Measurements from ENCODE around the gene MYCBP2.
"Not testable (repeated sequence)": the region's sequence is repeated elsewhere in the genome, so short reads cannot be mapped to it uniquely, and the experiment has no call there.

Gene MYCBP2

DNA sequence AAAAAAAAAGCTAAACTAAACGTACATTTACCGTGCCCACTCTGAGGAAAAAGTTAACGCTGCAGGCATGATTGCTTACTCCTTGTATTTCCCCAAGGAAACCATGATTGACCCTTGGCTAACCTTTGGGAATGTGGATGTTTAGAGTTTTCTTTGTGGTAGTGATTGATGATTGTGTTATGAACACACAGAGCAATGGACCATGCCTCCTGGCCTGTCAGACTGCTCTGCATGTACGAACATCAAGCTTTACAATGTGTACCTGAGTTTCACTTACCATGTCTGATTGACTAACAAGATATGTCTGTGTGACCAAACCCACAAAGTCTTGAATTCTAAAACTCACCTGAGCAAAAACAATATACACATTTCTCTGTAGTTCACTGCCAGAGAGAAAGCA is 35.1 kb downstream of the MYCBP2 start:
- no peak for DNase-seq (ENCODE audit: low read depth)

DNA sequence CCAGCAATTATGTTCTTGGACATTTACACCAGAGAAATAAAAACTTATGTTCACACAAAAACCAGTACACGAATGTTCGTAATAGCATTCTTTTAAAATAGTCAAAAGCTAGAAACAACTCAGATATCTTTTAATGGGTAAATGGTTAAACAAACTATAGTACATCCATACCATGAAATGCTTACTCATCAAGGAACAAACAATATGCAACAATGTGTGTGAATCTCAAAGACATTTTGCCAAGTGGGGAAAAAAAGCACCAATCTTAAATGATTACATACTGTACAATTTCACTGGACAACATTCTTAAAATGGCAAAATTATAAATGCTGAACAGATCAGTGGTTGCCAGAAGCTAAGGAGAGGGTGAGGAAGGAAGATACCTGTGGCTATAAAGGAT is 36.6 kb downstream of the MYCBP2 start:
- no peak for DNase-seq (ENCODE audit: low read depth)

DNA sequence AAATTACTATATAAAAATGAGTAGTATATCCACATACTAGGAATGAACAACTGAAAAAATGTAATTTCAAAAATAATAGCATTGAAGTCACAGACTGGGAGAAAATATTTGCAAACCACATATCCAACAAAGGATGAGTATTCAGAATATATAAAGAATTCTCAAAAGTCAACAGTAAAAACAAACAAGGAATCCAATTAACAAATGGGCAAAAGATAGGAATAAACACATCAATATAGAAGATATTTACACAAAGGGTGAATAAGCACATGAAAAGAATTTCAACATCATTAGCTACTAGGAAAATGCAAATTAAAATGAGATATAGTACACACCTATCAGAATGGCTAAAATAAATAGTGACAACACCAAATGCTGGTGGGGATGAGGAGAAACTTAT is 37.0 kb downstream of the MYCBP2 start:
- no peak for DNase-seq (ENCODE audit: low read depth)

DNA sequence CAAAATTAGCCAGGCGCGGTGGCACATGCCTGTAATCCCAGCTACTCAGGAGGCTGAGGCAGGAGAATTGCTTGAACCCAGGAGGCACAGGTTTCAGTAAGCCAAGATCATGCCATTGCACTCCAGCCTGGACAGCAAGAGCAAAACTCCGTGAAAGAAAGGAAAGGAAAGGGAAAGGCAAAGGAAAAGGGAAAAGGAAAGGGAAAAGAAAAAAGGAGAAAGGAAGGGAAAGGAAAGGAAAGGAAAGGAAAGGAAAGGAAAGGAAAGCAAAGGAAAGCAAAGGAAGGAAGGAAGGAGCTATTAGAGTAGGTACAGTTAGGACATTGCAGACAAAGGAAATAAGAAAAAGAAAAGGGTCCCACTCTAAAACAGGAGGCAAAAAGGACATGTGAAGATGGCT is 41.3 kb downstream of the MYCBP2 start:
- DNase-seq (ENCODE audit: low read depth), result not testable (repeated sequence)

DNA sequence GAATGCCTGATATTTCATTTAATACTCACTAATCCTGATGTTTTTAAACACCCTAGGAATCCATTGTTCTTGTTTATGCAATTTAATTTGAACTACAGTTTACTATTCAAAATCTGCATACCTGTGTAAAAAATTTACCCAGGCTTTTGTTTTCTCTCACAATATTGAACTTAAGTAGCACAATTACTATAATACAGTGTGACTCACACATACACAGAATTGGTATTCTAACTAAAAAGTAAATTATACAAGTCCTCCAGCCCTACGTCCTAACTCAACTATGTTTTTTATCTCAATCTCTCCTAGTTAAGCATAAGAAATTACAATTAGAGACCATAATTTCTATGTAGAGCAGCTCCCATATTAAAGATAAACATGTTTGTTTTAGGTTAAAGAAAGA is 41.8 kb downstream of the MYCBP2 start:
- DNase-seq (ENCODE audit: low read depth), result no peak

DNA sequence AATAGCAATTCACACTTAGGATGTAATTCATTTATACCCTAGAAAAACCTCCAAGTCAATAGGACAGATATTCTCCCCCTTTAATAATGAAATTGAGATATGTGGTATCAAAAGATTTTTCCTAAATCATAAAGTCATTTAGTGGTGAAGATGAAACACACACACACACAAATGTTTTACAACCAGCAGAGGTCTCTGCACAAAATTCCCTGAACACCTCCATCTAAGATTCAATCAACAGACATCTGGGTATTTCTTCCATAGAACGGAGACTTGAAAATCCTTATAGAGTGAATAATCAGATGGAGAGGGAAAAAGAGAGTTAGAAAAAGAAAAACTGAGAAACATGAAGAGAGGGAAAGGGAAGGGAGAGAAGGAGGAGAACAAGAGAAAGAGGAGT is 52.8 kb downstream of the MYCBP2 start:
- DNase-seq (ENCODE audit: low read depth), result no peak

DNA sequence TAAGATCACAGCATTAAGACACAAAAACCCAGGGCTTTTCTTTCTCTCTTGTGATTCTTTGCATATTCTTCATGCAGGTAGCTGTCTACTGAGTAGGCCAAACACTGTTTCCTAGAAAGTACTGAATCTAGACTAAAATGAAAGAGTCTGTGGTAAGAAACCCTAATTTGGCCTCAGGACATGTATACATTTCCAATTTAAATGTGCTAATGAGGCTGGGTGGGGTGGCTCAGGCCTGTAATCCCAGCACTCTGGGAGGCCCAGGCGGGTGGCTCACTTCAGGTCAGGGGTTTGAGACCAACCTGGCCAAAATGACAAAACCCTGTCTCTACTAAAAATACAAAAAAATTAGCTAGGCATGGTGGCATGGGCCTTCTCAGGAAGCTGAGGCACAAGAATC is 57.8 kb downstream of the MYCBP2 start:
- DNase-seq (ENCODE audit: low read depth), result no peak

DNA sequence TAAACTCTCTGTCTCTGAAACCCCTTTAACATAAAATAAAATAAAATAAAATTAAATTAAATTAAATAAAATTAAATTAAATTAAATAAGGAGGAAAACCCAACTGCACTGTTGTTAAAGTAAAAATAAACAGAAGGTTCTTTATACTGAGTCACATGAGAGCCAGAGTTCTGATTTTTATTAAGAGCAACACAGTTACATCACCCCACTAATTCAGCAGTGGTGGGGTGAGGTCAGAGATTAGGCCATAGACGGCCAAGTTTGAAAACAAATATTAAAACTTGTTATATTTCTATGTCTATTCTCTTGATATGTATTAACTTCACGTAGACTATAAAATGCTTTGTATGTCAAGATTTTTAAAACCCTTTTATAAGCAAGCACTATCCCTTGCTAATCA is 59.5 kb downstream of the MYCBP2 start:
- no peak for DNase-seq (ENCODE audit: low read depth)

DNA sequence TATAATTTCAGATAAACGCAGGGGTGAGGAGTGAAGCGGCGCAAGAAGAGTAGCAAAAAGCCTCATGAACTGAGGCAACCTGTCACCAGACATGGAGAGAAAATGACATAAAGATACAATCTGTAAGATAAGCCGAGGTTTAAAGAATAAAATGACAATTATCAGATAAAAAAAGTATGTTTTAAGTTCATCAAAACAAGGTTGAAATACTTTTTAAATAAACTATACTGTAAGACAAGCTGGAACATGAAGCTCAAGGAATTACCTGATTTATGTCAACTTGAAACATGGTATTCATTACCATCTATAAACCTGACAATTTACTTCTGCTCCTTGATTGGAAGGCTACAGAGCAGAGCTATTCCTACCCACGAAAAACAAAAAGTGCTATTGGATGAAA is 61.6 kb downstream of the MYCBP2 start:
- no peak for DNase-seq (ENCODE audit: low read depth)

DNA sequence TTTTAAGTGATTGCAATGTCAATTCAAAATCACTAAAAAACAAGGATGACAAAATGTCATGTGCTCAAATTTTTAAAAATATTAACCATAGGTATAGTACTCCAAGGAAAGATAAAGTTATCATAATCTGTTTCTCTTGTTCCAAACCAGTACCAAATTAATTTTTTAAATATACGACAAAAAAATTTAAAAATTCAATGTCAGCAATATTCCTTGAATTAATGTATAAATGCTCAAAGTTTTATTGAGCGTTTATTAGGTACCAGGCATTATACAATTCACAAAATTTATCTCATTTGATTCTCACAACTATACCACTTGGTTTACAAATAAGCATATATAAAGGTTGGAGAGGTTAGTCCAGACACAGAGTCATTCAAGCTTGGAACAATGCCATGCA is 64.7 kb downstream of the MYCBP2 start:
- no peak for DNase-seq (ENCODE audit: low read depth)

DNA sequence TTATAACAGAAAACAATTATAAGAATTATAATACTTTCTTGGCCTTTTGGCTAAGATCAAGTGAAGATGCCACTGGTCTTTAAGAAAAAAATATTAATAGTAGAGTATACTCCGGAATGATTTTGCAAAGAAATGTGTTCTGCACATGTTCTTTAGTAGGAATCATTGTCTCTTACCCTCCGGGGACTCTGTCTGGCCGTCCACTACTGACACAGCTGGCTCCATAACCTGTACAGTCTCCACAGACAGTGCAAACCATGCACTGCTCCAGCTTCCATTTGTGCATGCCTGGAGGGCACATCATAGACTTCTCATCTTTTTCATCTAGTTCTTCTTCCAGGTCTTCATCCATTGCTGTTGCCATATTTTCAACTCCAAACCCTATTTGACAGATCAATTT is 75.9 kb downstream of the MYCBP2 start:
- no peak for DNase-seq (ENCODE audit: low read depth)

DNA sequence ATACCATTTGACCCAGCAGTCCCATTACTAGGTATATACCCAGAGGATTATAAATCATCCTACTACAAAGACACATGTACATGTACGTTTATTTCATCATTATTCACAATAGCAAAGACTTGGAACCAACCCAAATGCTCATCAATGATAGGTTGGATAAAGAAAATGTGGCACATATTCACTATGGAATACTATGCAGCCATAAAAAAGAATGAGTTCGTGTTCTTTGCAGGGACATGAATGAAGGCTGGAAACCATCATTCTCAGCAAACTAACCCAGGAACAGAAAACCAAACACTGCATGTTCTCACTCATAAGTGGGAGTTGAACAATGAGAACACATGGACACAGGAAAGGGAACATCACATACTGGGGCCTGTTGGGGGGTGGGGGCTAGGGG is 81.7 kb downstream of the MYCBP2 start:
- DNase-seq (ENCODE audit: low read depth), result not testable (repeated sequence)

DNA sequence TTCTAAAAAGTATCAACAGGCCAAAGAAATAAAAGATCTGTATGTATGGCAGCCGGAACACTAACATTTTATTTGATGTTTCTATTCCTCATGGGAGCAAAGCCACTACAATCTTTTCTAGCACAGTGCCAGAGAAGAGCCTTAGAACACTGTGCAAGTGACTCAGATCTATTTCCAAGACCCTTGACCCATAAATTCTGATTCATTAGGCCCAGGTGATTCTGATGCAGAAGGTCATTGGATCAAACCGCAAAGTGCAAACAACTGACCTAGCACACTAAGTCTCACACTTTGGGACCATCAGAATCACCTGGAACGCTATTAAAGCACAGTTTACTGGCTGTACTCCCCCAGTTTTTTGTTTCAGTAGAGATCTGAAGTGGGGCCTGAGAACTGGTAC is 87.6 kb downstream of the MYCBP2 start:
- no peak for DNase-seq (ENCODE audit: low read depth)

DNA sequence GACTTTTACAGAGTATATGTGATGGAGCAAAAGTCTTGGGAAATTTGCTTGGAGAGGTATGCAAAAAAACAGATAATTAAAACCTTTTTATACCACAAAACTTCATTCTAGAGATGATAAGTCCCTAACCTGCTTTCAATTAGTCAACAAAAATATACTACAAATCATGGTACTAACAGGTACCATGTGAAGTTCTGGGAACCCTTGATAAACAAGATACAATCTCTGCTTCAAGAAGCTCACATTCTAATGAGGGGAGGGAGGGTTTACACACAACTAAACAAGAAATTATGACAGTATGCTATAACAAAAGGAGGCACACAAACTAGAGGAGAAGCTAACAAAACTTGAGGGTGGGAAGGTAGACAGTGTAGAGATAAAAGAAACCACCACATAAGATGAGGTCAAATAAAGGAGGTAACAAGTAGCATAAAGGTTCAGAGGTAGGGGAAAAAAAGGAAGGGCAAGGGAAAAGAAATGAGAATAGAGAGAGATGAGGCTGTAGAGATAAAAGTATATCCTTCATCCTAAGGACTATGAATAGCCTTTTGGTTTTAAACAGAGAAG is 91.4 kb downstream of the MYCBP2 start:
- DNase-seq (ENCODE audit: low read depth), result no peak

DNA sequence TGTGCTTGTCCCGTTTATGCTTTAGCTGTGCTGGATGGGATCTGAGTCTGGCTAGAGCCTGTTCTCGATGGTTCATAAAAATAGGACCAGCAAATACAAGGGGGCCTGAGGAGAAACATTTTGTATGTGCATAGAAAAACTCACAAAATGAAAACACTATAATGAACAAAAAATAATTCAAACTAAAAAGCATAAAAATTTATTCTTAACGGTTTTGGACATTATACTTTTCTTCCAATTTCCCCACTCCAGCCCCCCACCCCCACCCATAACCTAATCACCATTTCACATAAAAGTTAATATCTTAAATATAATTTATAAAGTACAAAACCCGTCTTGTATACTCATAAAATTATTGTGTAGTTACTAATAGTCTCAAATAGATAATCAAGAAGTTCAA is 93.7 kb downstream of the MYCBP2 start:
- DNase-seq (ENCODE audit: low read depth), result no peak

DNA sequence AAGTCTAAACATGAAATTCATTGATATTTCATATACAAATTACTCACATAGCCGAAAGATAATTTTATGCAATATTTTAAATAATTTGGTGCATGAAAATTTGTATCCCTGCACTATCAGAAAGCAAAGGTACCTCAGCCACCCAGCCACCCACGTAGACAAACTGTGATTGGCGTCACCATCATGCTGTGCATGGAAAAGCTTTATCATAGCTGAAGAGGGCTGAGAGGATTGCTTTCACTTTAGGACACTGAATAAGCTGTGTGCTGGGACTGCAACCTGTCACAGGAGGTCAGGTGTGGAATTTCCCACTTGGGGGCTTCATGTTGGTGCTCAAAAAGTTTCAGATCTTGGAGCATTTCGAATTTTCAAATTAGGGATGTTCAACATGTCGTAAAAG is 96.3 kb downstream of the MYCBP2 start:
- DNase-seq (ENCODE audit: low read depth), result no peak

DNA sequence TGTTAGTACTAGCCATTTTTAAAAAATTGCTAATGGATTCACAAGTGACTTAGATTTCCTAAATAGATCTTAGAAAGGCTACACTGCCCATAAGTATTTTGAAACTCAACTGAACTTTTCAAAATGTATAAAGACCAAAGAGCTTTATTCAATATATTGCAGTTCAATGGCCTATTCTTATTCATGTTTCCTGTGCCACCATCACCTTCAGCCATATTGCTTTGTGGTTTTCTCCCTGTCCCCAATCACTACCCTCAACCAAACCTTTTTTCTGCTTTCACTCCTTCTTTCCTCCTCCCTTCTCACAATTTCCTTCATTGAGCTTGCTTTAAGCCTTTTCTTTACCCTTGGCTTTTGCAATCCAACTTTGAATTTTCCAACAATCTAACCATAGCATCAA is 100.9 kb downstream of the MYCBP2 start:
- no peak for DNase-seq (ENCODE audit: low read depth)

DNA sequence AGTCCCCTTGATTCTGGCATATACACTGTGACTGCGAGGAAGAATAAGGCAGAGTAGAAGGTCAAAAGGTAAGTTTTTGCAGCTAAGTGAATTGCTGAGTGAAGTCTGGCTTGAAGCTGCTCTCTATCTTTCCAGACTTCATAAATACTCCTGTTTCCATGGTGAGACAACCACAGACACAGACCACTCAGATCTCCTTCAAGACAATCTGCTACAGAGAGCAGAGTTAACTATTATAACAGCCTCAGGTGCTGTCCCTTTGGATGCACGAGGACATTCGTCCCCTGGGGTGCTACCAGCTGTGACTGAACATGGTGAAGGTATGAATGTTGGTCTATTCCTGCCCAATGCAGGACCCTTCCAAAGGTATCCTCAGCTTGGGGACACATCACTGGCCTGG is 104.0 kb downstream of the MYCBP2 start:
- no peak for DNase-seq (ENCODE audit: low read depth)

DNA sequence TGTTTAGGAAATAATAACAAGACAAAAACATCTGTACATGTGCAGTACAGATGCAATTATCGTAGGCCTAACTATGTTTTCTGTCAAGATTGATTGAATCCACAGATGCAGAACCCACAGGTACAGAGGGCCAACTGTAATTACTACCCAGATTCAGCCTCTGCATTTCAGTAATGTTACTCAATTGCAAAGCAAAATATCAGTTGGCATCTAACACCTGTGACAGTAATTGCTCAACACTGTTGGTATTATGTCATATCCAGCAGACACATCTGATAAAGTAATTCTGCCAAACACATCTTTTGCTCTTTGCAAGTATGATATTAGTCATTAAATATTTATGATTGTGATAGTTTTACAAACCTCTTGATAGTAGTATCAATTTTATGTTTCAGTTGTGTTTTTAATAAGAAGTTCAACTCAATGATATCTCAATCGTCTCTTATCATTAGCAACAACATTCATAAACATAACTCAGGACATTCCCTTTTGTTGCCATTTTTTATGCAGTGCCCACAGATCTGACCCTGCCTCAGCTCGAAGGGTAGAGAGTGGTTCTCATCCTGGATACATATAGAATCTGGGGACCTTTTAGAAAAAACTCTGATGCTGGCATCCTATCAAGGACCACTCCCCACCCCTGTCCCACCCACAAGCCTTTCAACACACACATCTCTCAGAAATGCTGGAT is 104.7 kb downstream of the MYCBP2 start:
- DNase-seq (ENCODE audit: low read depth), result no peak

DNA sequence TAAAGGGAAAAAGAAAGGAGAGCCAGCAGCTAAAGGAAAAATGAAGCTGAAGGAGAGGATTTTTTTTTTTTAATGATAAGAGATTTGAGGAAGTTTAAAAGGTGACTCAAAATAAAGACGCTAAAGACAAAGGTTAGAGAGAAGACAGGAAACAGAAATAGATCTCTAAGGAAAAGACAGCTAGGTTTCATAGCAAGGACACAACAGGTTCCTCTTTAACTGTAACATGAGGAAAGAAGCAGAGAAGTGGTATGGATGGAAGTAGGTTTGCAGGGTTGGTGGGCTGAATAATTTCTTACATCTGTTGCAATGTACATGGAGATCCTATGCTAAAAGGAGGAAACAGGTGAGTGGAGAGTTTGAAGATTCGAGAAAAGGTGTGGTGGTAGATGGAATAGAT is 107.5 kb downstream of the MYCBP2 start:
- no peak for DNase-seq (ENCODE audit: low read depth)

DNA sequence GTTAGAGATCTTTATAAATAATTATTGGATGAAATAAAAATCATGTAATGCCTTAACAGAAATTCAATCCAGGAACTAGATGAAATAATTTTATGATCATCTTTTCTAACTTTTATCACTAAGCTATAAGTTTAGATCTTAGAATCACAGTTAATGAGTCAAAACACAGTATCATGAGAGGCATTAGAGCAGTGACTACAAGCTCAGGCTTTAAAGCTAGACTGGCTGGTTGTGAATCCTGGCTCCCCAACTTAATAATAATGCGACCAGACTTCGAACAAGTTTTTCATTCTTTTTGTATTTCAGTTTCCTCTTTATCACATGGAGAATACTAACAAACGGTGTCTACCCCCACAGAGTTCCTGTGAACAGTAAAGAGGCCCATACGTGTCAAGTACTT is 108.6 kb downstream of the MYCBP2 start:
- no peak for DNase-seq (ENCODE audit: low read depth)

DNA sequence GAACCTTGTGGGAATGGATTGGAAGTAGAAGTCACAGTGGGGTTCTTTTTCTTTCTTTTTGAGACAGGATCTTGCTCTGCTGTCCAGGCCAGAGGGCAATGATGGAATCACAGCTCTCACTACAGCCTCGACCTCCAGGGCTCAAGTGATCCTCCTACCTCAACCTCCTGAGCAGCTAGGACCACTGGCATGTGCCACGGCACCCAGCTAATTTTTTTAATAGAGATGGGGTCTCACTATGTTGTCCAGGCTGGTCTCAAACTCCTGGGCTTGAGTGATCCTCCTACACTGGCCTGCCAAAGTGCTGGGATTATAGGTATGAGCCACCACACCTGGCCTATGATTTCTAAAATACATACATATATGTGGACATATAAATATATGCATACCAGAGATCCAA is 111.4 kb downstream of the MYCBP2 start:
- DNase-seq (ENCODE audit: low read depth), result no peak

DNA sequence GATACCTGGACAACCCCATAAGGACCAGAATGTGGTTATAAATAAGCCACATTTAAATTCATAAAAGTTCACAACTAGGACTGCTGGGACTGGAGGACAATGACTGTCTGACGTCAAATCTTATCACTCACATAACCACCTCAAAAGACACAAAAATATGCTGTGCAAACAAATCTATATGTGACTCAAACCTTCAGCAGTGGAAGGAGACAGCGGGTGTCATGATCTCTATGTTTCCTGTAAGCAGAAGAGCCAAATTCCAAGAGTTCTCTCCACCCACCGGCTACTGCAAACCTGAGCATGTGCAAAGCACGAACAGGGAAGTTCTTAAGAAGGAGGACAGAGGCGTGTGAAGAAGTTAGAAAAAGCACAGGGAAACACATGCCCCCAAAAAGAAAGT is 113.2 kb downstream of the MYCBP2 start:
- DNase-seq (ENCODE audit: low read depth), result no peak

DNA sequence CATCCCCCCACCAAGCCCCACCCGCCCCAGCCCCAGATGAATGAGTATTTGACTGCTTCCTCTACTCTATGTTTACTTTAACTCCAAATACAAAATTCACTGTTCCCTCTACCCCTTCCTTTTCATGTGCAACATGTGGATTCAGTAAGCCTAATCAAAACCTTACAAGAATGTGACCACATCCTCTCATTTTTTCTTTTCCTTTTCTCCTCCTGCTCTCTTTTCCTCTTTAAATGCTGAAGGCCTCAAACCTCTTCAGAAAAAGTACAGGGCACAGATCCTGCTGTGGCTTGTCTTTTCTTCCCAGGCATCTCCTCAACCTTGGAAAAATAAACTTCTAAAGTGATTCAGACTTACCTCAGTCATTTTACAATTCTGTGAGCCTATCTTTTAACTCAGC is 119.0 kb downstream of the MYCBP2 start:
- no peak for DNase-seq (ENCODE audit: low read depth)

Data from T-helper 22 cell (primary cell).